HG03175 (cell line): ENCODE results near the gene SYNGR1.
"Not testable (repeated sequence)": the region's sequence is repeated elsewhere in the genome, so short reads cannot be mapped to it uniquely, and the experiment has no call there.

Experiments used
- ATAC-seq: cut with Tn5 transposase; IDR thresholded peaks from one replicate; pipeline ENCODE4 v1.9.1; 2021; ENCODE audit warnings: mild to moderate bottlenecking, moderate library complexity; ENCODE audit not compliant: unreplicated experiment

SYNGR1 gene

DNA sequence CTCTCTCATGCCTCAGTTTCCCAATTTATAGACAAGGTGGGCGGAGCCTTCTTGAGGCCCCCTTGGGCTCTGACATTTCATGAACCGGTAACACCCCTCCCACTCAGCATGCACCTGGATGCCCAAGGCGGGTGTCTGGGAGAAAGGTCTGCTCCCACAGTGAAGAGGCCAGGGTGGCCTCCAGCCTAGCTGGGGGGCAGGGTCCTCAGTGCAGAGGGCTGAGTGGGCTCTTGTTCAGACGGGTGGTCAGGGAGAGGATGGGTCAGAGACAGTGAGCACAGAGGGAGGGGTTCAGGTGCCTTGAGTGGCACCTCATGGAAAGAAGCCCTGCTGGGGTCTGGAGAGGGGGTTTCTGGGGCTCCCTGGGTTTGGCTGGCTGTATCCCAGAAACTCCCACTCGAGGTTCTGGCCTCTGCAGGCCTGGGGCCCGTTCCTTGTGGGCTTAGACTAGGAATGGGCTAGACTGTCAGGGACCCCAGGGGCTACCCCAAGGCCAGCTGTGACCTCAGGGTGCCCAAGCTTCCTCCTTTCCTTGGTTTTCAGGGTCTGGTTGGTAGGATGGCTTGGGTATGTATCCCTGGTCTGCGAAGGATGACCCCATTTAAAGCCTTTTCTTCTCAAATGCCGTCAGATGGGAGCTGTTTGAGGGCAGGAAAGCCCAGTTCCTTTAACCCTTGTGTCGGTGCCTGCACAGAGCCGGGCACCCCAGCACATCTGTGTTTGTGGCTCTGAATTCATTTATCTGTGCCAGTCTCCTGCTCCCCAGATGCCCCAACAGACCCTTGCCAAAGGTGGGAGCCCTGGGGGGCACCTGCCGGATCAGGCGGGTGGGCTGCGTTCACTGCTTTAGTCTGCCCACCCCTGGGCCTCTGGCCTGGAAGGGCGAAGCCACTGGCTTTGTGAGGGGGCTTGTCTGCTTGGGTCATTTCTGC lies 1.2 kb downstream of the SYNGR1 start:
- ATAC-seq: no peak

DNA sequence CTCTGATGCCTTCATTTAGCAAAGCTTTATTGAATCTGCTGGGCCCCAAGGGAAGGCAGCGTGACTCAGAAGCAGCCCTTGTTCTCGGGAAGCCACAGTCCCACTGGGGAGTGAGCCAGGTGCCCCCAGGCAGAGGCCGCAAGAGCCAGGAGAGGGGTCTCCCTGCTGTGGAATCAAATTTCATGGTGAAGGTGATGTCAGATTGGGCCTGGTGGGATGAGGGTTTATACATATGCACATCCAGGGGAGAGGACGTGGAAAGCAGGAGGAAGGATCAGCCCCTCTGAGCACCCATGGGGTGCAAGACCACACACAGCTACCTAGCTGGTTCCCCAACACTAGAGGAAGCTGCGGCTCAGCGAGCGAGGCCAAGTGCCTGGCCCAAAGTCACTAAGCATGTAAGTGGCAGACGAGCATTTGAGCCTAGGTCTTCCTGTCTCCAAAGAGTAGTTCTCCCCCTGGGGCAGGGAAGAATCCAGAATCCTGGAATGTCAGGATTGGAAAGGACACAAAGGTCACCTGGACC lies 2.0 kb downstream of the SYNGR1 start:
- no peak for ATAC-seq

DNA sequence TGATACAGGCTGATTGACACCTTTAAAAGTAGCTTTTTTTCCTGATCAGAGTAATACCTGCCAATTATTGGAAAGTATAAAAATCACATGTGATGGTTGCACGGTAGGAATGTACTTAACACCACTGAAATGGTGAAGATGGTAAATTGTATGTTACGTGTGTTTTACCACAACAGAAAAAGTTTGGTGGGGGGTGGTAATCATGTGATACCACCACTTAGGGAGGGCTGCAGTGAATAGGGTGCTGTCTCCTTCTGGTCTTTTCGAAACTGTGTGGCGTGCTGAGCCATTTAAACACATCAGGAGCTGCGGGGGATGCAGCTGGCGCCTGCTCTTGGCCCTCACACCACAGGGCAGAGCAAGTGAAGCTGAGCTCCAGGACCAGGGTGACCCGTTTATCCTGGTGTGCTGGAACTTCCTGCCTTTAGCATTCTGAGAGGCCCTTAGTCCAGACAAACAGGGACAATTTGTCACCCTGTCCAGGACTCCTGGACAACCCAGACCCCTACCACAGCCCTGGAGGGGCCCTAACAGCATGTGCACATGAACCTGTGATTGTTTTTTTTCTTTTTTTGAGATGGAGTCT lies 2.6 kb downstream of the SYNGR1 start:
- ATAC-seq: no peak

DNA sequence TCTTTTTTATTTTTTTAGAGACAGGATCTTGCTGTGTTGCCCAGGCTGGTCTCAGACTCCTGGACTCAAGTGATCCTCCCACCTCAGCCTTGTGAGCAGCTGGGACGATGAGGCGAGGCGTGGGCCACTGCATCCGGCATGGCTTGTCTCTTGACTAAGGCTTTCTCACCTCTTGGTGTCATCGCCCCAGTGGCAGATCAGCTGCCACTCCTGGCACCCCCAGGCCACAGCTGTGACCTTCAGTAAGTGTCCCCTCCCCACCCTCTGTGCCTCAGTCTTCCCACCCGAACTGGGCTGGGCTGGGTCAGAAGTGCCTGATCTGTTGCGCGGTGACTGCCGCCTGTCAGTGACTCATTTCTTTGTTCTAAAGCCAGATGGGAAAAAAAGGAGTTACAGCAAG lies 3.6 kb downstream of the SYNGR1 start:
- ATAC-seq: no peak

DNA sequence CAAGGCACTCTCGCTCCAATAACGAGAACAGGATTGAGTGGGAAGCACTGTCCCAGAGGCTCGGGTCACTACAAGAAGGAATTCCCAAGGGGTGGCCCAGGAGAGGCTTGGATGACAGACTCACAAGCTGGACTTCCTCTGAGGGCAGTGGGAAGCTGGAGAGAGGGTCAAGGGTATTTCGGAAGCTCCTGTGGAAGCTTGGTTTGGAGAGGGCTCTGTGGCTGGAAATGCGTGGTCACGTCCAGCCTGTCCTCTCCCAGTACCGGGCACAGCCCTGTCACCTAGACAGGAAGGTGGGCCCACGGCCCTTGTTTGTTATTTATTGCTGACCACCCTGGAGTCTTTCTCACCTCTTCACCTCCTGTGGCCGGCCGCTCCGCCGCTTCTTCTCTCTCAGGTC lies 5.3 kb downstream of the SYNGR1 start:
- no peak for ATAC-seq

DNA sequence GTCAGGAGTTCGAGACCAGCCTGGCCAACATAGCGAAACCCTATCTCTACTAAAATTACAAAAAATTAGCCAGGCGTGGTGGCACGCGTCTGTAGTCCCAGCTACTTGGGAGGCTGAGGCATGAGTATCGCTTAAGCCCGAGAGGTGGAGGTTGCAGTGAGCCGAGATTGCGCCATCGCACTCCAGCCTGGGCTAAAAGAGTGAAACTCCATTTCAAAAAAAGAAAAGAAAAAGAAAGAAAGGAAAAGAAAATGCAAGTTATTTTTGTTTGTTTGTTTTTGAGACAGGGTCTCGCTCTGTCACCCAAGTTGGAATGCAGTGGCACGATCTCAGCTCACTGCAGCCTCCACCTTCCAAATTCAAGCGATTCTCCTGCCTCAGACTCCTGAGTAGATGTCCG lies 6.0 kb downstream of the SYNGR1 start:
- not testable (repeated sequence) for ATAC-seq

DNA sequence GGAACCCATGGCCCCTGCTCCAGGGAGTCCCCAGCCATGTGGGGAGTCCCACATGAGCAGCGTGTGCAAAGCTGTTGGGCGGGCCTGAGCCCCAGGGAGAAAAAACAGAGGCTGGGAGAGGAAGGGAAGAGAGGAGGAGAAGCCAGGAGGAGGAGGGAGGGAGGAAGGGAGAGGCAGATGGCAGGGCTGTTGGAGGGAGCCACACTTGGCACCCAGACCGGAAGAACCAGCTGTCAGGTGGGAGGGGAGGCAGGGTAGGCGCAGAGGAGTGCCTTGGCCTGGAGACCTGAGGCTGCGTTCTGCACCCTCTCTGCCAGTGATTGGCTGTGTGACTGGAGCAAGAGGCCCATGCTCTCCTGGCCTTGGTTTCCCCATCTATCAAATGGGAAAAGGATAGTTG lies 6.7 kb downstream of the SYNGR1 start:
- ATAC-seq: no peak

DNA sequence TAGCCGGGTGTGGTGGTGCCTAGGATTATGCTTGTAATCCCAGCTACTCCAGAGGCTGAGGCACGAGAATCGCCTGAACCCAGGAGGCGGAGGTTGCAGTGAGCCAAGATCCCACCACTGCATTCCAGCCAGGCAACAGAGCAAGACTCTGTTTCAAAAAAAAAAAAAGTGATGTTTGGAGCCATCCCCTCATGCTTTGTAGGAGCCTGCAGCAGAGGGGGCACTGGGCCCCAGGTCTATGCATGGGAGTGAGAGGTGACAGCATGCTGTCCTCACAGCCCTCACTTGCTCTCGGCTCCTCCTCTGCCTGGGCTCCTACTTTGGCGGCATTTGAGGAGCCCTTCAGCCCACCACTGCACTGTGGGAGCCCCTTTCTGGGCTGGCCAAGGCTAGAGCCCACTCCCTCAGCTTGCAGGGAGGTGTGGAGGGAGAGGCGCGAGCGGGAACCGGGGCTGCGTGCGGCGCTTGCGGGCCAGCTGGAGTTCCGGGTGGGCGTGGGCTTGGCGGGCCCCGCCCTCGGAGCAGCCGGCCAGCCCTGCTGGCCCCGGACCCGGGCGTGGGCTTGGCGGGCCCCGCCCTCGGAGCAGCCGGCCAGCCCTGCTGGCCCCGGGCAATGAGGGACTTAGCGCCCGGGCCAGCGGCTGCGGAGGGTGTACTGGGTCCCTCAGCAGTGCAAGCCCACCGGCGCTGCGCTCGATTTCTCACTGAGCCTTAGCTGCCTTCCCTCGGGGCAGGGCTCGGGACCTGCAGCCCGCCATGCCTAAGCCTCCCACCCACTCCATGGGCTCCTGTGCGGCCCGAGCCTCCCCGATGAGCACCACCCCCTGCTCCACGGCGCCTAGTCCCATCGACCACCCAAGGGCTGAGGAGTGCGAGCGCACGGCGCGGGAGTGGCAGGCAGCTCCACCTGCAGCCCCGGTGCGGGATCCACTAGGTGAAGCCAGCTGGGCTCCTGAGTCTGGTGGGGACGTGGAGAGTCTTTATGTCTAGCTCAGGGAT lies 7.6 kb downstream of the SYNGR1 start:
- ATAC-seq: not testable (repeated sequence)

DNA sequence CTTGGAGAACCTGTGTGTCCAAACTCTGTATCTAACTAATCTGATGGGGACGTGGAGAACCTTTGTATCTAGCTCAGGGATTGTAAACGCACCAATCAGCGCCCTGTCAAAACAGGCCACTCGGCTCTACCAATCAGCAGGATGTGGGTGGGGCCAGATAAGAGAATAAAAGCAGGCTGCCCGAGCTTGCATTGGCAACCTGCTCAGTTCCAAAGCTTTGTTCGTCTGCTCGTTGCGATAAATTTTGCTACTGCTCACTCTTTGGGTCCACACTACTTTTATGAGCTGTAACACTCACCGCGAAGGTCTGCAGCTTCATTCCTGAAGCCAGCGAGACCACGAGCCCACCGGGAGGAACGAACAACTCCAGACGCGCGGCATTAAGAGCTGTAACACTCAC lies 8.4 kb downstream of the SYNGR1 start:
- ATAC-seq: not testable (repeated sequence)

DNA sequence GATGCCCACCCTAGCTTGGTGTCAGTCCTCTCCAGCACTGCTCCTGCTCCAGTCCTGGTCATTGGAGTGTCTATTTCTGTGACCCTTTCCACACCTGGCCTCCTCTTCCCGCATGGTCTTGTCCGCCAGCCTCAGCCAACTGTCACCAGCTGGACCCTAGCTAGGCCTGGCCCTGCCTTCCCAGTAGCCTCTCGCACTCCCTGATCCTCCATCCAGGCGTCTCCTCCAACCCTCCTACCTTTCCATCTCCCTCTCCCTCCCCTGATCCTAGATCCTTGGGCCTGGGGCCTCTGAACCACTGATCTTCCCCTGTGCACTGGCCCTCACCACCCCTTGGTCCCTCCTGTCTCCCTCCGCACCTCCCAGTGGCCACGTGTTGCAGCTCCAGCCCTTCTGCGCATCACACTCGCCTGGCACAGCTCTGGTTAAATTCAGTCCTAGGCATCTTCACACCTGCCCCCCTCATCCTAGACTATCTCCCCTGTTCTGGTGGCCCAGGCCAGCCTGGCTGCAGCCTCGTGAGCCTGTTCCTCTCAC lies 9.9 kb downstream of the SYNGR1 start:
- ATAC-seq: no peak

DNA sequence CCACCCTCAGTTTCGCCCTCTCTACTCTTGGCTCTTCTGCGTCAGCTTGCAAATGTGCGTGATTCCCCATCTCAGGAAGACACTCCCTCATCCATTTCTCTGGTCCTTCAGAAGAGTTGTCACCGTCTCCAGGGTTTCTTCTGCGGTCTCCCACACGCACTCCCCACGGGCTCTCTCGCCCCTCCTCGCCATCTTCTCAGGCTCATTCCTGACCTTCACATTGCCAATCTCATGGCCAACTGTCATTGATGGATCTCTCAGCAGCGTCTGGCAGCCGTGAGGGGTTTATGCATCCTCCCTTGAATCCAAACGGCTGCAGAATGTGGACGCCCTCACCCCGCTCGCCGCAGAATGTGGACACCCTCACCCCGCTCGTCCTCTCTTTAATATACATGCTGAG lies 10.5 kb downstream of the SYNGR1 start:
- ATAC-seq: no peak

DNA sequence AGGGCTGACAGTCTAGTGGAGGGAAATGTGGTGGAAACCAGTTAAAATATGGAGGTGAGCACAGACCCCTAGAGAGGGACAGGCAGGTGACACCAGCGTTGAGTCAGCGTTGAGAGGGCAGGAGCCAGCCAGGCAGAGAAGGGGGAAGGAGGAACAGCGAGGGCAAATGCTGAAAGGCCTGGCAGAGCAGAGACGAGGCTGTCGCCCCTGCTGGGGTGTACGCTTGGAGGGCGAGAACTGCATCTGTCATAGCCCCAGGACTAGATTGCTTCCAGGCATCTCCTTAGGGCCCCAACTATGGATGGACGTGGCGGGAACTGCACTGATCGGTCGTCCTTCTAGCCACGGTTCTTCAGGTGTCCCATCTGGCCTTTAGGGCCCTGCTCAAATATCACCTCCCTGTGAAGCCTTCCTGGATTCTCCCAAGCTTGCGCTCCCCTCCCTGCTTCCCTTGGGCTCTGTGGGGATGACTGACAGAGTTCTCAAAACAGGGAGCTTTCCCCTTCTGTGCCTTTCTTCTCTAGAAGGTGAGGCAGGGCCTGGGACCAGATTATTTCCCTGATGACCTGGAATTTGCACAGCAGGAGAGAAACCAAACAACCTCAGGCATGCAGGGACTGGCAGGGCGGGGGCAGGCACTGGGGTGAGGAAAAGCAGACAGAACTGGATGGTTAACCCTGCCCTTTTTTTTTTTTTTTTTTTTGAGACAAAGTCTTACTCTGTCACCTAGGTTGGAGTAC lies 11.1 kb downstream of the SYNGR1 start:
- no peak for ATAC-seq

DNA sequence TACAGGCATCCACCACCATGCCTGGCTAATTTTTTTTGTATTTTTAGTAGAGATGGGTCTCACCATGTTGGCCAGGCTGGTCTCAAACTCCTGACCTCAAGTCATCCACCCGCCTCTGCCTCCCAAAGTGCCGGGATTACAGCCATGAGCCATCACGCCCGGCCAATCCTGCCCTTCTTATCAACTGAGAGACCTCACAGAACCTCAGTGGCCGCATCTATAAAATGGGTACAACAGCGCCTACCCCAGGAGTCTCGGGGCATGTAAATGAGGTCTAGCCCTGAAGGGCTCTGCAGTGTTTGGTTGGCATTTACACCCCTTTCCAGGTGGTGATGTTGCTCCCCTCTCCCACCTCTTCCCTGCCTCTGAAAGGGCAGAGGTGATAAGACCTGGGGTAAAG lies 11.7 kb downstream of the SYNGR1 start:
- no peak for ATAC-seq

DNA sequence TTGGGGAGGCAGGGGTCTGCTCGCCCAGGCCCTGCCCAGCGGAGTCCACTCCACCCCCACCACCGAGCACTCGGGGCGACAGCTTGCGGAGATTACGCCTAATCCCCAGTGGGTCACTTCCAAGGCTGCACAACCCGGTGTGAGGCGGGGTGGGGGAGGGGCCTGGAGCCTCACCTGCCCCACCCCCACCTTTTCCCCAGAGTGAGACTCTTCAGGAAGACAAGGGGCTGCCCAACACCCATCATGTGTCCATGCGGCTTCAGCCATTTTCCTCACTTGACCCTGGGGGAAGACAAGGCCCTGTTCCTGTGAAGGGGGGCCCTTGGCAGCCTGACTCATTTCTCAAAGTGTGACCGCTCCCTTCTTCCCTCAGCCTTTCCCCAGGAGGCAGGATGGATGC lies 12.5 kb downstream of the SYNGR1 start:
- ATAC-seq: no peak

DNA sequence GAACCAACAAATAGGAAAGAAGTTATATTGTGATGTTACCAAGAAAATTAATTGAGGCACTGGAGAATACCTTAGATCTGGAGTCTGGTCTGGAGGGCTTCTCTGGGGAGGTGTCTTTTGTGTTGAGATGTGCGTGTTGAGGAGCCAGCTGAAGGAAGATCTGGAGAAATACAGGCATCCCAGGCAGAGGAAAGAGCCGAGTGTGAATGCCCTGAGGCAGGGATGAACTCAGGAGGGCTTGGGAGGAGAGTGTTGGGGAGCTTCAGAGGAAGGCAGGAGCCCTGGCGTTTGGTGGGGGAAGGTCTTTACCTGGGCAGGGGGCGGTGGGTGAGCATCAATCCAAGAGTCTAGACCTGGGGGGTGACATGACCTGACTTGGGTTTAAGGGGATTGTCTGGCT lies 13.1 kb downstream of the SYNGR1 start:
- no peak for ATAC-seq

DNA sequence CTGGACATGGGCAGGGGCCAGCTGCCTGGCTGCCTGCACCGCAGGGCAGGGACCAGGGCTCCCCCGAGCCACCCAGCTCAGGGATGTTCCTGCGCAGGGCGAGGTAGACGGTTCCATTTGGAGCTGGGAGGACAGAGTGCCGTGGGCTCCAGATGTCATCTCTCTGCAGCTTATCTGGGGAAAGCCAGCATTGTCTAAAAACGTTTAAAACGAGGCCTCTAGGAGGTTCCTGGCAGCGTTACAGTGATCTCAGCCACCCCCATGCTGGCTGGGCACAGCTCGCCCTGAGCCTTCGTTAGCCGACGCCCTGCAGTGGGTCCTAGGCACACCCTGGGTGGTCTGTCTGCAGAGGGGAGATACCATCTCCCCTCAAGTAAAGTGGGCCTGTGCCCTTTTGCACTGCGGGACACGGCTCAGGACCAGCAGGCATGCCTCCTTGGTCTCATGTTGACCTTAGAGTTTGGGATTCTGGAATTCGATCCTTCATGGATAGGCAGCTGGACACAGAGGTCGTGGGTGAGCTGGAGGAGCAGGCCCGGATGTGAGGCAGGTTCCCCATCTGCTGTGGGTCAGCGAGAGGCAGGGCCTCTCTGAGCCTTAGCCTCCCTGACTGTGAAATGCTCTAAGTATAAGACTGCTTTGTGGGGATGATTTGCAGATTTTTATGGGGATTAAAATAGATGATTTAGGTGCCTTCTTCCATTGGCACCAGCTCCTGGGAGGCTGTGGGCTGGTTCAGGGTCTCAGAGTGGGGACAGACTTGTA lies 14.1 kb downstream of the SYNGR1 start:
- ATAC-seq: no peak

DNA sequence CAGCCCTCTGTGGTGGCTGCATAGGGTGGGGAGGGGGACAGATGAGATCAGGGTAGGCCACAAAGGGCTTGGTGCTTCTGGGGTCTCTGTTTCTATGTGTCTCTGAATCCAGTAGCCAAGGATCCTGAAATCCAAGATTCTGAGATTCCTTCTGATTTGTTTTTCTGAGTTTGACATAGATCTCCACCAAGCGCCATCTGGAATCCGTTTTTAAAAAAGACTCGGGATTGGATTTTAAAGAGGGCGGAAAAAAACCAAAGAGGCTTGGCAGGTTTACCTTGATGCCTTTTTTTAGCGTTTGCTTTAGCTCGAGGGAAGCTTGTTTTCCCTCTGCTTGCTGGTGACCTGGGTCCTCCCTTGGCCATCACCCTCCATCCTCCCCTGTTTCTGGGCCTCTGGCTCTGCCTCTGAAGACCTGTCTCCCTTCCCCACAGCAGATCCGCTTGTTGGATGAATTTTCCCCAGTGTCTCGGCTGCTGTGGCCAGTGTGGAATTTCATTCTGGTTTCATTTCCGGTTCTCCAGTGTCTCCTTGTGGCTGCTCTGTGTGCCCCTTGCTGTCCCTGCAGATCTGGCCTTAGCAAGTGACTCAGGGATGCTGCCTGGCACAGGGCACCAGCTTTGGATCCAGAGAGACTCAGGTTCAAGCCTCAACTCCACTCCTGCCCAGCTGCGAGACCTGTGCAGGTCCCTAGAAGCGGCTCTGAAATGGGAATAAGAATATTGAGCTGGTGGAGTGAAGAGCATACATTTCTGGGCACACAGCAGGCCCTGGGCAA lies 15.1 kb downstream of the SYNGR1 start:
- ATAC-seq: no peak

DNA sequence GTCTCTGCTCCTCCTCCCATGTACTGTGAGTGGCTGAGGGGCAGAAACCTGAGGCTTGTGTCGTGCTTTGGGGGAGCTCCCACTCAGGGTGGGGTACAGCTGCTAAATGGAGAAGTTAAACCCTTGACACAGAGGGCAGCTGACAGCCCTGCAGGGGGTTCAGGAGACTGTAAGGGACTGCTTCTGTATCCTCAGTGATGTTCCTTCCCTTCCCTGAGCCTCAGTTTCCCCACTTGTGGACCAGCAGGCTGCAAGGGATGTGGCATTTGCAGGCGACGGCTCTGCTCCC lies 15.6 kb downstream of the SYNGR1 start:
- no peak for ATAC-seq

DNA sequence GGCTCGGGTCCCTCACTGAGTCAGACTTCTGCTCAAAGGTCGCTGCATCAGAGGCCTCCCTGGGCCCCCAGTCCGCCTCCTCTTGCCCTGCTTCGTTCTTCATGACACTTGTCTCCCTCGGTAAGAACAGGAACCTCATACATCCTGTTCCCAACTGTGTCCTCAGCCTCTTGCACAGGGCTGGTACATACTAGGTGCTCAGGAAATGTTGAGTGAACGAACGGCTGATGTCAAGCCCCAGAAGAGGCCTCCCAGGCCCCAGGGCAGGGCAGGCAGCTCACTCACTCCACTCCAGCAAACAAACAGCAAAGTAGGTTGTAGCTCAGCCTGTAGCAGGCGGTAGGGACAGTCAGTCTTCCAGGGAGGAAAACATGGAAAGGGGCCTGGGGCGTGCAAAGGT lies 17.2 kb downstream of the SYNGR1 start:
- ATAC-seq: no peak
